HG03159 (cell line): ENCODE data around the gene CAPN1.
"Not testable (repeated sequence)": the region's sequence is repeated elsewhere in the genome, so short reads cannot be mapped to it uniquely, and the experiment has no call there.

Source experiments
- ATAC-seq: cut with Tn5 transposase; IDR thresholded peaks from one replicate; pipeline ENCODE4 v1.9.1; 2021; ENCODE audit warnings: mild to moderate bottlenecking, moderate library complexity; ENCODE audit not compliant: unreplicated experiment

CAPN1 gene

DNA sequence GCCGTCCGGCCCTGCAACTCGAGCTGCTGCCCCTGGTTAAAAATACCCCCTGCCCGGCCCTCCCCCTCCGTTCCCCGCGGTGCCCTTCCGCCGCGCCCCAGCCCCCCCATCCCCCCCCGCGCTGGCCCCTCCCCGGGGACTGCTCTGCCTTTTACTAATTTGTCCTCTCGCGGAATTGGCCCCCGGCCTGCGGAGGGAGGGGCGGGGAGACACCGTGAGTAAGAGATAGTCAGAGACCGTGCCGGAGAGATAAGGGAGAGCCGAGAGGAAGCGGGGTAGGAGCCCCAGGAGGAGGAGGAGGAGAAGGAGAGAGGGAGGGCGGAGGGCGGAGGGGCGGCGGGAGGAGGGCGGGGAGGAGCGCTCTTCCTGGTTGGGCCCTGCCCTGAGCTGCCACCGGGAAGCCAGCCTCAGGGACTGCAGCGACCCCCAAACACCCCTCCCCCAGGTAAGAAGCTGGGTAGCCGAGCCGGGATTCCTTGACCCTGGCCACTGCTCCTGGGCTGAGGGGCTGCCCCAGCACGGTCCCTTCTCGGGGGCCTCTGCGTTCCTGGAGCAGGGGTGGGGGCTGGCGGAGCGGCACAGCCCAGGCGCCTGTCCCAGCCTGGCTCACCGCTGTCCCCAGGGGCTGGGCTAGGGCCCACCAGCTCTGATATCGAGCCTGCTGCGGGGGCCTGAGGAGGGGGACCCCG lies at the start of gene CAPN1:
Gene CAPN1, plus strand, starts transcription at position 360 of the 689 bp plus-strand sequence. CDS start 774 bp downstream, outside the sequence.
- peak; percentile 61 for ATAC-seq

GRCh38 chr11:65132238-65132987 lies 49.3 kb upstream of the CAPN1 start:
- no peak for ATAC-seq

GRCh38 chr11:65132988-65133700 lies 48.6 kb upstream of the CAPN1 start:
- ATAC-seq: no peak

DNA sequence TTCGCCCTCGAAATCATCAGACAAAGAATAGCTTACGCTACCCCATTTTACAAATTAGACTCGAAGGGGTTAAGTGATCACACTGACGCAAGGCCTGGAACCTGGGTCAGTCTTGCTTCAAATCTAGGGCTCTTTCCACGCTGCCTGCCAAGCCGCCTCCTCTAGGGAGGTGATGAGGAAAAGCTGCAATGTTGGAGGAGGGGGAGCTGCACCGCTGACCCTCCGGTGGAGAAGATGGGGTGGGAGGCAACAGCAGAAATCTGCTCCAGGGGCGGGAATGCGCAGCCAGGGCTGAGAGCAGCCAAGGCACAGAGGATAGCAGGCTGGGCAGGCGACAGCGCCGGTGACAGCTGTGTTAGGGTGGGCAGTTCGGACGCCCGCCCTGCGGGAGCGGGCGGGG lies 48.0 kb upstream of the CAPN1 start:
- no peak for ATAC-seq

DNA sequence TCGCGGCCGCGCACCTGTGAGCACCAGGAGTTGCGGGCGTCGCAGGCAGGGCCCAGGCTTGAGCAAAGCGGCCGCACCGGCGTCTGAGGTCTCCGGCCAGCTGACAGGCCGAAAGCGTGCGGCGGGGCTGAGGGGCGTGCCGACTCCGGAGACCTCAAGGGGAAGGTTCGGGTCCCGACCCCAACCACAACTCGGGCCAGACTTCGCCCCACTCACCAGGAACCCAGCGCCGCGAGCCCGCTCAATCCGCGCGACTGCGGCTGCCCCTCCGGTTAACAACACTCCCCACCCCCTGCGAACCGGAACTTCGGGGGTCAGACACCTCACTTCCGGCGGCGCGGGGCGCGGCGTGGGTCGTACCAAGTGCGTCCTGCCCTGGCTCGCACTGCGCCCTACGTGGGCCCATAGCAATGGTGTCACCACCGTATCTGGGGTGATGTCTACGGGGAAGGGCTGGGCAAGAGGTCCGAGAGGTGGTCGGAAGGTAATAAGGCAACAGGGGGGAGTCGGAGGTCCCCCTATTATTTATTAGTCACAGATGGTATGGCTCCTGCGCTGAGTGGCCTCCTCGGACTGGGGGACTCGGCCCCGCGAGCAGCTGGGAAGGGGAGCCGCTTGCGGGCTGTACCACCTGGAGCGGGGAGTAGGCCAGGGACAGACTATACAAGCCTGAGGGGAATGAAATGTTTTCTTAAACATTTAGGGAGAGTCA lies 47.3 kb upstream of the CAPN1 start, which contains the start of gene SYVN1:
Gene SYVN1, minus strand, starts transcription at position 280 of the 712 bp plus-strand sequence. CDS start 918 bp downstream, outside the sequence.
- peak; percentile 53 for ATAC-seq

DNA sequence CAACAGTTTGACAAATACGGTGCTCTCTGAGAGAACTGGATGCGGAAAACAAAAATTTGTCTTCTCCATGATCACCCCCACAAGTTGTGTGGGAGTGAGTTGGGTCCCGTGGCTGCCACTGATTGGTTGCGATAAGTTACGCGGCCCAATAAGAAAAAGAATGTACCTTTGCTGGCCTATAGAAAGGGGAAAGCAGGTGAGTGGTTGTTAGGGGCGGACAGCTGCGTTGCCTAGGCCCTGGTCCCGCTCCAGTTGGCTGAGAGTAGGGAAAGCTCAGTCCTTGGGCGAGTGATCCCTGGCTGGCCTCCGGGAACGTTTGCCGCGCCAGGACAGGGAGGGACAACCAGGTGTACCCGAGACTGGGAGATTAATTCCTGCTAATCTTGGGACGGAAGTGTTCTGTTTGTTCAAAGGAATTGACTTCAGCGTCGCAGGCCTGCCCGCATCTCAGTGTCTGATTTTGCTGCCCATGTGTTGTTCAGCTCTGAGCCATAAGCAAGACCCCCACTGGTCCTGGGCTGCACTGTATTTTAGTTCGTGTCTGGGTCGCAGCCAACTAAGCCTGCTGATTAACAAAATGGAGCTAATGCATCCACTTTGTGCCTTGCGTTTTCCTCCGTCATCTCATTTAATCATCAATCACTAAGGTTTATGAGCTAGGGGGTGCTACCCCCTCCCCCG lies 46.6 kb upstream of the CAPN1 start:
- peak; percentile 69 for ATAC-seq

DNA sequence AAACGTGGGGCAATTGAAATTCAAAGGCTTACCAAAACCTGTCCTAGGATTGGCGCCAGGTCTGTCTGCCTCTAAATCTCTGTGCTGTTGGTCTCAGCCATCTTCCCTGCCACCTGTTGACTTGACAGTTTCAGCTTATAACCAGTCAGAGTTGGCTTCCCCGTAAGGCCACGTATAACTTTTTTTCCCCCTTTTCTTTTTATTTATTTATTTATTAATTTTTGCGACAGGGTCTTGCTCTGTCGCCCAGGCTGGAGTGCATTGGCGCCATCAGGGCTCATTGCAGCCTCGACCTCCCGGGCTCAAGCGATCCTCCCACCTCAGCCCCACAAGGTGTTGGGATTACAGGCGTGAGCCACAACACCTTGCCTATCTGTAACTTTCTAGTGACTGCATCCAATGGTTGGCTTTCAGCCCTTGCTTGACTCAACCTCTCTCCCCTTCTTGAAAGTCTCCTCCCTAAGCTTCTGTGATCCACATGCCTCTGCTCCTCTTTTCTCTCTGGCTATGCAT lies 46.0 kb upstream of the CAPN1 start:
- no peak for ATAC-seq

DNA sequence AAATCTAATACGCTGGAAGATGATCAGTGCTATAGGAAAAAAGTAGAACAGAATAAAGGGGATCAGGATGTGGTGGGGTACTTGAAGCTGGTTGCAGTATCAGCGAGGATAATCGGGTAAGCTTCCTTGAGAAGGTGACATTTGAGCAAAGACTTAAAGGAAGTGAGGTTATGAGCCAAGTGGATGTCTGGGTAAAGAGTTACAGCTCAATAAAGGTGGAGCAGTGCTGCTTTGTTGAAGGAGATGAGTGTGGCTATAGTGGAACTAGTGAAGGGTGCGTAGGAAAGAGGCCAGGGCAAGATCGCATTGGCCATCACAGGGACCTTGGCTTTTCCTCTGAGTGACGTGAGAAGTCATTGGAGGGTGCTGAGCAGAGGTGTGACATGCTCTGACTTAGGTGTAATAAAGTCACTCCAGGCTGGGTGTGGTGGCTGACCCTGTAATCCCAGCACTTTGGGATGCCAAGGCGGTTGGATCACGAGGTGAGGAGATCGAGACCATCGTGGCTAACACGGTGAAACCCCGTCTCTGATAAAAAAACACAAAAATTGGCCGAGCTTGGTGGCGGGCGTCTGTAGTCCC lies 45.1 kb upstream of the CAPN1 start:
- no peak for ATAC-seq

DNA sequence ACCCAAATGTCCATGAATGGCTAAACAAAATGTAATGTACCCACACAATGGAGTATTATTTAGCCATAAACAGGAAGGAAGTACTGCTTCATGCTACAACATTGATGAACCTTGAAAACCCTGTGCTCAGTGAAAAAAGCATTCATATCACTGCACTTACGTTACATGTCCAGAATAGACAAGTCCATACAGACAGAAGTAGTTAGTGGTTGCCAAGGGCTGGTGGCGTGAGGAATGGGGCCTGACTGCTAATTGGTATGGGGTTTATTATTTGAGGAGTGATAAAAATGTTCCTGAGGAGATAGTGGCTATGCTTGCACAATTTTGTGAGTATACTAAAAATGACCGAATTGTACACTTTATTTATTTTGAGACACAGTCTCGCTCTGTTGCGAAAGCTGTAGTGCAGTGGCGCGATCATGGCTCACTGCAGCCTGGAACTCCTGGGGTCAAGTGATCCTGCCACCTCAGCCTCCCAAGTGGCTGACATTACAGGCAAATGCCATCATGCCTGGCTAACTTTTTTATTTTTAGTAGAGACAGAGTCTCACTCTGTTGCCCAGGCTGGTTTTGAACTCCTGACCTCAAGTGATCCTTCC lies 39.7 kb upstream of the CAPN1 start:
- ATAC-seq: no peak

DNA sequence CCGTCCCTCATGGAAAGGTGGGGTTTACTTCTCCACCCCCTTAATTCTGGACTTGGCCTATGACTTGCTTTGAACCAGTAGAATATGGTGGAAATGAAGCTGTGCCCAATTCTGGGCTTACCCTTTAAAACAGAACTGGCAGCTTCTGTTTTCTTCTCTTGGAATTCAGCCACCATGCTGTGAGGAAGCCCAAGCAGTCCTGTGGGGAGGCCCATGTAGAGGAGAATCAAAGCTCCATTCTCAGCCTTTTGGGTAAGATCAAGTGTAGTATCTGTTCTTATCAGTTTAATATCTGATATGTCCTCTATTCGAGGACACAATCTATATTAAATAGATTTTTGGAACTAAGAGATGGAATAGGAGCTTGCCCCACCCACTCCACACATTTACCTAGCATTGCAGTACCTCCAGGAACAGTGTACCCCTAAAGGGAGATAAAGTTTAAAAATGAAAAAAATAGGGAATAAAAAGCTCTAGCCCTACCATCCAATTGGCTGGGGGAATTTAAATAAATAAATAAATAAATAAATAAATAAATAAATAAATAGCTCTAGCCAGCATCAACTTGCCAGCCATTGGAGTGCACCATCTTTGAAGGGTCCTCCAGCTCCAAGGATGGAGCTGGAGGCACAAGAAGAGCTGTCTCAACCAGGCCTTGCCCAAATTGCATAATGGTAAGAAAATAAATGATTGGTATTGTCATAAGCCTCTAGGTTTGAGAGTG lies 34.2 kb upstream of the CAPN1 start:
- no peak for ATAC-seq

DNA sequence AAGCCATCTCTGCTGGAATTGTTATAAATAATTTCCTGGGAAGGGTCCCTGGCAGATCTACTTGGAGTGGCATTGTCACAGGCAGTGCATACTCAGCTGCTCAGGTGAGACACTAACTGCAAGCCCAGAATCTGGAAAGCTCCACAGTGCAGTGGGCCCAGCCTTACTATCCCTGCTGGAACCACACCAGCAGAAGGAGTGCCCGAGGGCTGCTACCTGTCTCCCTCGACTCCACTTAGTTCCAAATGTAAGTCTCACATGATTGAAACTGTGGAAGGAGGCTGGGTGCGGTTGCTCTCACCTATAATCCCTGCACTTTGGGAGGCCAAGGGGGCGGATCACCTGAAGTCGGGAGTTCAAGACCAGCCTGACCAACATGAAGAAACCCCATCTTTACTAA lies 33.1 kb upstream of the CAPN1 start:
- ATAC-seq: no peak

DNA sequence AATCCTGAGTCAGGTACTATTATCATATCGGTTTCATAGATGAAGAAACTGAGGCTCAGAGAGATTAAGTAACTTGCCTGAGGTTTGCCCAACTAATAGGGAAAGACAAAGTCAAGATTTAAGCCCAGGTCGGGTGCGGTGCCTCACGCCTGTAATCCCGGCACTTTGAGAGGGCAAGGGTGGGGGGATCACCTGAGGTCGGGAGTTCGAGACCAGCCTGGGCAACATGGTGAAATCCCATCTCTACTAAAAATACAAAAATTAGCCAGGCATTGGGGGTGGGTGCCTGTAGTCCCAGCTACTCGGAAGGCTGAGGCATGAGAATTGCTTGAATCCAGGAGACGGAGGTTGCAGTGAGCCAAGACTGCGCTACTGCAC lies 31.6 kb upstream of the CAPN1 start:
- ATAC-seq: not testable (repeated sequence)

DNA sequence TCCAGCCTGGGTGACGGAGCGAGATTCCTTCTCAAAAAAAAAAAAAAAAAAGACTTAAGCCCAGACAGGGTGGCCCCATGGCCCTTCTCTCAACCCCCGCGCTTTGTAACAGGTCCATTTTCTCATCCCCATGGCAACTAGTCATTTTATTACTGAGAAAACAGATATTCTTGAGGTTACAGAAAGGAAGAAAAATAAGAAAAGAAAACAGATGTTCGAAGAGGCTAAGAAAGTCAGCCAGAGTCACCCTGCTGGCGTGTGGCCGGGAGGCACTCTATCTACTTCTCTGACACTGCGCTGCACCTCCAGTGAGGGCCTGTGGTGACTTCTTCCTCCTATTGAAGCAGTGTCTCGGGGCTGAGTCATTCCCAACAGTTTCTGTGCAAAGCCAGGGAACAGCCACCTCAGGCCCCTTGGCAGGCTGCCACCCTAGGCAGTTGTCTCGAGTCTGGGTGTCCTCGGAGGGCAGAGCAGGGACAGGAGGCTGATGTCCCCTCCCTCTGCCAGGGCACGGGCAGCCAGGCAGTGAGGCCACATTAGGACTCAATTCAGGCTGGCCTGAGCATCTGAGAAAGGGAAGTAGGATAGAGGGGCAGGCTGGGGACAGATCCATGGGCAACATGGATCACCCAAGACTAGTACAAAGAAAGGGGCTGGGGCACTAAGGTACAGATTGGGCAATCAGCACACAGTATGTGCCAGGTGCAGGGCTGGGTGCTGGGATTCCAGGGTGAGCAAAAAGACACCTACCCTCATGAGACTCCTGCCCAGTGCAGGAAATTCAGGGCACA lies 31.0 kb upstream of the CAPN1 start:
- ATAC-seq: no peak

- no peak for ATAC-seq
These were observed 30.3 kb upstream of the CAPN1 start for GRCh38 chr11:65151331-65151899.

DNA sequence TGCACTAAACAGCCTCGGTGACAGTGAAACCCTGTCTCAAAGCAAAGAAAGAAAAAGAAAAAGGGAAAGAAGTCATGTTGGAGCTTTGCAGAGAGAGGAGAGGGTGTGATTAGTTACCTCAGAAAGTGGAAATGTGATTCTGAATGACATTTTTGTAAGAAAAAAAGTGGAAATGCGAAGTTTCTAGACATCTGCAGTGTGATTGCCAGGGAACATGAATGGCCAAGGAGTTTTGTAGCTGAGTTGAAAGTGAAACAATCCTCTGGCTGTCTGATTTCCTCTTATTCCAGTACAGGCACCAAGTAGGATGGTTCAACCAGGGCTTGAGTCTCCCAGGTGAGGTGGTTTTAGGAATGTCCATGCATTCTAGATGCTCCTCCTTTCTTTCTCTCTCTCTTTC lies 29.6 kb upstream of the CAPN1 start:
- ATAC-seq: no peak

DNA sequence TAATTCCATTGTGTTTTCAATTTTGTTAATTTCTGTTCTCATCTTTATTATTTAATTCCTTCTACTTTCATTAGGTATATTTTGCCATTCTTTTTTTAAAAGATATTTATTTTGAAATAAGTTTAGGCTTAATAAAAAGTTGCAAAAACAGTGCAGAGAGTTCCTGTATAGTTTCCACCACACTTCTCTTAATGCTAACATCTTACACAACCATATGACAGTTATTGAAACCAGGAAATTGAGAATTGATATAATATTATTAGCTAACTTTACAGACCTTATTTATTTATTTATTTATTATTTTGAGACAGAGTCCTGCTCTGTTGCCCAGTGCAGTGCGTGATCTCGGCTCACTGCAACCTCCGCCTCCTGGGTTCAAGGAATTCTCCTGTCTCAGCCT lies 25.5 kb upstream of the CAPN1 start:
- ATAC-seq: no peak

DNA sequence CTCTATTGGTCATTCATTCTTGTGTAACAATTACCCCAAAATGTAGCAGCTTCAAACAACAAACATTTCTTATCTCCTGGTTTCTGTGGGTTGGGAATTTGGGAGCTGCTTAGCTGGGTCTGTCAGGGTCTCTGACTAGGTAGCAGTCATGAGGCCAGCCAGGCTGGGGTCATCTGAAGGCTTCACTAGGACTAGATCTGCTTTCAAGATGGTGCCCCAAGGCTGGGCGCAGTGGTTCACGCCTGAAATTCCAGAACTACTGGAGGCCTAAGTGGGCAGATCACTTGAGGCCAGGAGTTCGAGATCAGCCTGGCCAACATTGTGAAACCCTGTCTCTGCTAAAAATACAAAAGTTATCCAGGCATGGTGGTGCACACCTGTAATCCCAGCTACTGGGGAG lies 24.8 kb upstream of the CAPN1 start:
- no peak for ATAC-seq

- ATAC-seq: no peak
These were observed 24.4 kb upstream of the CAPN1 start for GRCh38 chr11:65157336-65157735.
